Vagina (tissue), 2 donors: ENCODE results near the gene UBFD1. TPM values are rescaled to one million over a fixed set of nuclear protein-coding genes. Genes with fewer than 3 reads are reported as not detected.

ENCODE experiments used
- DNase-seq, 2 donors: peaks; one replicate each; pipeline ENCODE4 v3.0.0-alpha.2; 2017; ENCODE audit errors: extremely low spot score in 2 of 2
- H3K27ac ChIP-seq: fragments of 200-600 bp; sonication (generic); one replicate; pipeline ENCODE4 v1.5.1; 2019
- H3K27me3 ChIP-seq: fragments of 200-600 bp; sonication (generic); one replicate; pipeline ENCODE4 v1.5.1; 2019
- H3K36me3 ChIP-seq, 2 donors: fragments of 200-600 bp; sonication (generic); one replicate each; pipeline ENCODE4 v1.5.1; 2017 to 2019
- H3K4me1 ChIP-seq: fragments of 200-600 bp; sonication (generic); one replicate; pipeline ENCODE4 v1.5.1; 2019
- H3K4me3 ChIP-seq, 2 donors: fragments of 200-600 bp; sonication (generic); 1 replicate in 1 of 2; 2 replicates in 1 of 2; pipeline ENCODE4 v1.5.1; 2016 to 2019
- H3K9me3 ChIP-seq: fragments of 200-600 bp; sonication (generic); one replicate; pipeline ENCODE4 v1.5.1; 2019
- POLR2A ChIP-seq, 2 donors: fragments of 450-650 bp; IDR thresholded peaks; one replicate each; pipeline ENCODE4 v1.6.1; 2017; ENCODE audit warnings: antibody characterized with exemption in 2 of 2, mild to moderate bottlenecking in 2 of 2, moderate library complexity in 2 of 2
- POLR2AphosphoS5 ChIP-seq, 2 donors: sonication (generic); formaldehyde crosslinking; IDR thresholded peaks; one replicate each; pipeline ENCODE4 v1.9.0; 2017; ENCODE audit warnings: antibody characterized with exemption in 2 of 2, mild to moderate bottlenecking in 2 of 2, low read depth in 1 of 2; ENCODE audit not compliant: insufficient read depth in 1 of 2
- intact Hi-C: fragments of 100-400 bp; cut with DNase I; formaldehyde crosslinking; loops from one replicate; pipeline ENCODE4 v1.15.1; 2023
- total RNA-seq: library from RNA; depleted of rRNA; stranded (reverse); fragments of >200 nt; gene quantifications from one replicate; pipeline ENCODE4 v1.2.3, GENCODE V29; 2016
- TF ChIP-seq, protein P1 (sequence below), 3 experiments: fragments of 450-650 bp in 2 of 3; fragments of 200-600 bp in 1 of 3; sonication (generic) in 1 of 3; IDR thresholded peaks; one replicate each; pipeline ENCODE4 v1.5.1; 2017 to 2019; ENCODE audit warnings: antibody characterized with exemption in 3 of 3, mild to moderate bottlenecking in 2 of 3, moderate library complexity in 2 of 3

UBFD1 gene
- total RNA-seq, 1 donor from 2014 or later: 57.2 TPM

DNA sequence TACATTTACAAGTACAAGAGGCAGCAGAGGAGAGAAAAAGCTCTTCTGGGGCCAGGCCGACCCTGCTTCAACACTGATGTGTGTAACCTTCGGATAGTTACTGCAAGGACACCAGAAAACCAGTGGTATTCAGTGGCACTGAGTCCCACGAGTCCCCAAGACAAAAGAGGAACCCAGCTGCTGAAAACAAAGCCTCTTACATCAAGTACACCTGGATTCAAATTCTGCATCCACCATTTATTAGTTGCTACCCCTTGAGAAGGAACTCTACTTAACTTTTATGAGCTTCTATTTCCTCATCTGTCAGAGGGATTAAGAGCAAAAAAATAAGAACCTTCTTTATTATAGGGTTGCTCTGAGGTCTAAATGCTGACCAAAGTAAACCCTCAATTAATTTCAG is 3.0 kb upstream of the UBFD1 start:
- peaks cover 26% of the 10 kb centered on the region for H3K4me1 ChIP-seq
- intact Hi-C loops: no loop called here
- no peak overlapping the region for H3K27ac ChIP-seq
- no peaks in the 10 kb centered on the region for H3K9me3 ChIP-seq
- H3K4me3 ChIP-seq: no peak overlapping the region
- no peak for TF ChIP-seq POLR2A (IDR thresholded peaks at IDR 0.05)
- no peak for TF ChIP-seq POLR2AphosphoS5 (IDR thresholded peaks at IDR 0.05; ENCODE audit: insufficient read depth in 1 of 2, low read depth in 1 of 2)
- TF ChIP-seq, protein P1, sequence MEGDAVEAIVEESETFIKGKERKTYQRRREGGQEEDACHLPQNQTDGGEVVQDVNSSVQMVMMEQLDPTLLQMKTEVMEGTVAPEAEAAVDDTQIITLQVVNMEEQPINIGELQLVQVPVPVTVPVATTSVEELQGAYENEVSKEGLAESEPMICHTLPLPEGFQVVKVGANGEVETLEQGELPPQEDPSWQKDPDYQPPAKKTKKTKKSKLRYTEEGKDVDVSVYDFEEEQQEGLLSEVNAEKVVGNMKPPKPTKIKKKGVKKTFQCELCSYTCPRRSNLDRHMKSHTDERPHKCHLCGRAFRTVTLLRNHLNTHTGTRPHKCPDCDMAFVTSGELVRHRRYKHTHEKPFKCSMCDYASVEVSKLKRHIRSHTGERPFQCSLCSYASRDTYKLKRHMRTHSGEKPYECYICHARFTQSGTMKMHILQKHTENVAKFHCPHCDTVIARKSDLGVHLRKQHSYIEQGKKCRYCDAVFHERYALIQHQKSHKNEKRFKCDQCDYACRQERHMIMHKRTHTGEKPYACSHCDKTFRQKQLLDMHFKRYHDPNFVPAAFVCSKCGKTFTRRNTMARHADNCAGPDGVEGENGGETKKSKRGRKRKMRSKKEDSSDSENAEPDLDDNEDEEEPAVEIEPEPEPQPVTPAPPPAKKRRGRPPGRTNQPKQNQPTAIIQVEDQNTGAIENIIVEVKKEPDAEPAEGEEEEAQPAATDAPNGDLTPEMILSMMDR (IDR thresholded peaks at IDR 0.05): no peak
- no peaks in the 10 kb centered on the region for H3K27me3 ChIP-seq
- no peak for DNase-seq
- H3K36me3 ChIP-seq: peaks cover 0 to 36% of the 10 kb centered on the region in 2 donors

DNA sequence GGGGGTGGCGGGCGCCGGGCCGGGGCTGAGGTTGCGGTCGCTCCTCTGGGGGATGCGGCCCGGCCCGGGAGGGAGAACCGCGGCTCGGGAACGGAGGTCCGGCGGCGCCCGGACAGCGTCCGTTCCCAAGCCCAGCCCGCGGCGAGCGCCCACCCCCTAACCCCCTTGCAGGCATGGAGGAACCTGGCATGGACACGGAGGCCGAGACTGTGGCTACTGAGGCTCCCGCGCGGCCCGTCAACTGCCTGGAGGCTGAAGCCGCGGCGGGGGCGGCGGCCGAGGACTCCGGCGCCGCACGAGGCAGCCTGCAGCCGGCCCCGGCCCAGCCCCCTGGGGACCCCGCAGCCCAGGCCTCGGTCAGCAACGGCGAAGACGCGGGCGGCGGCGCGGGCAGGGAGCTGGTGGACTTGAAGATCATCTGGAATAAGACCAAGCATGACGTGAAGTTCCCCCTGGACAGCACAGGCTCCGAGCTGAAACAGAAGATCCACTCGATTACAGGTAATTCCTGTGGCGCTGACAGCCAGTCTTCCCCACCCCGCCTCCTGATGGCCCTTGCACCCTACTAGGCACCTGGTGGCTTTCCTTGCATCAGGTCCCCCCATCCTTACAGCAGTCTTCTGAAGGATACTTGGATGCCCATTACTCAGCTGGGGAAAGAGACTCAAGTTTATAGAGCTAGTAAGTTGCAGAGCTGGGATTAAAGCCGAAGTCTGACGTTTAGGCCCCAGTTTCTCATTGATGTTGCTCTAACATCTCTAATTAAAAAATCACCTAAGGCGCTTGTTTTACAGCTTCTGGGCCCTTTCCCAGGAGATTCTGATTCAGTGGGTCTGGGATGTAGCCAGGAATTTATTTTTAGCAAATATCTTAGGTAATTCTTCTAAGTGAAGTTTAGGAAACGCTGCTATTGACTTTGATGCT is 514 bp downstream of the UBFD1 start:
- Histone ChIP-seq H3K36me3 (peaks cover under 1 to 31% of the 10 kb centered on the region in 2 donors), H3K4me3 (peak overlapping the region; percentile 78 to 86), H3K9me3 (no peaks in the 10 kb centered on the region), H3K4me1 (peaks cover 42% of the 10 kb centered on the region), H3K27ac (peak overlapping the region; percentile 91), H3K27me3 (no peaks in the 10 kb centered on the region)
- DNase-seq: peak in 1 of 2 donors; percentile 87
- intact Hi-C loops: no loop called here
- TF ChIP-seq POLR2A (IDR thresholded peaks at IDR 0.05) (peak in 1 of 2 donors; percentile 13), POLR2AphosphoS5 (IDR thresholded peaks at IDR 0.05; ENCODE audit: insufficient read depth in 1 of 2, low read depth in 1 of 2) (no peak)

DNA sequence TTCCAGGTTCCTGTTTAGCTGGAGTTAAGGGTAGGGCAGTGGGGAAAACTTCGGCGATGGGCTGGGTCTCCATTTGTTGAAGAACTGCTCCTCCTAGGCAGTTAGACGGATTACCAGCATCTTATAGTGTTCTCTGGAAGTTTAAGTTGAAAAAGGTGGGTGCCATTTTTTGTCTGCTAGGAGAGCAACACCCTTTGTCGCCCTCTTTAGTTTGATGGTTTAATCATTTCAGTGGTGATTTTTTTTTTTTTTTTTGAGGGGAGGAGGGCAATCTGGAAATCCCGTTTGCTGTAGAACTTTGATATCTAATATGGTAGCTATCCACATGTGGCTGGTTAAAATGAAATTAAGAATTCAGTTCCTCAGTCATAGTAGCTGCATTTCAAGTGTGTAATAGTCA is 4.1 kb downstream of the UBFD1 start:
- H3K4me3 ChIP-seq: no peak overlapping the region
- DNase-seq: no peak
- TF ChIP-seq POLR2A (IDR thresholded peaks at IDR 0.05): no peak
- no peak for TF ChIP-seq POLR2AphosphoS5 (IDR thresholded peaks at IDR 0.05; ENCODE audit: insufficient read depth in 1 of 2, low read depth in 1 of 2)
- TF ChIP-seq, protein P1 (IDR thresholded peaks at IDR 0.05): no peak
- no peak overlapping the region for H3K27ac ChIP-seq
- peaks cover 35% of the 10 kb centered on the region for H3K4me1 ChIP-seq
- H3K36me3 ChIP-seq: peaks cover 8 to 64% of the 10 kb centered on the region in 2 donors
- H3K27me3 ChIP-seq: no peaks in the 10 kb centered on the region
- intact Hi-C loops: no loop called here
- no peaks in the 10 kb centered on the region for H3K9me3 ChIP-seq

DNA sequence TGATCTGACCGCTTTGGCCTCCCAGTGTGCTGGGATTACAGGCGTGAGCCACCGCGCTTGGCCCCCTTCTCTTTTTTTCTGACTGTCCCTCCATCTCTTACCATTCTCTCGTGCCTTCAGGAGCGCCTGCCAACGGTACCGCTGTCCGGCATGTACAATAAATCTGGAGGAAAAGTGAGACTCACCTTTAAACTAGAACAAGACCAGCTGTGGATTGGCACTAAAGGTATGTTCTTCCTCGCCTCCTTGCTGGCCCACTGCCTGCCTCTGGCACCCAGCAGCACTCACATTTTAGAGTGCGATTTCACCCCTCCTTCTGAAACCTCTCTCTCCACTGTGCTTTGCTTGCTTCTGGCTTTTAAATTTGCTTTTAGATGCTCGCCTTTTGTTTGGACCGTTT is 5.0 kb downstream of the UBFD1 start:
- H3K27ac ChIP-seq: no peak overlapping the region
- H3K4me3 ChIP-seq: no peak overlapping the region
- H3K27me3 ChIP-seq: no peaks in the 10 kb centered on the region
- no peak for DNase-seq
- H3K9me3 ChIP-seq: no peaks in the 10 kb centered on the region
- peaks cover 31% of the 10 kb centered on the region for H3K4me1 ChIP-seq
- TF ChIP-seq, protein P1 (IDR thresholded peaks at IDR 0.05): no peak
- TF ChIP-seq POLR2AphosphoS5 (IDR thresholded peaks at IDR 0.05; ENCODE audit: insufficient read depth in 1 of 2, low read depth in 1 of 2) (no peak), POLR2A (IDR thresholded peaks at IDR 0.05) (no peak)
- intact Hi-C loops: no loop called here
- H3K36me3 ChIP-seq: peaks cover 8 to 73% of the 10 kb centered on the region in 2 donors

DNA sequence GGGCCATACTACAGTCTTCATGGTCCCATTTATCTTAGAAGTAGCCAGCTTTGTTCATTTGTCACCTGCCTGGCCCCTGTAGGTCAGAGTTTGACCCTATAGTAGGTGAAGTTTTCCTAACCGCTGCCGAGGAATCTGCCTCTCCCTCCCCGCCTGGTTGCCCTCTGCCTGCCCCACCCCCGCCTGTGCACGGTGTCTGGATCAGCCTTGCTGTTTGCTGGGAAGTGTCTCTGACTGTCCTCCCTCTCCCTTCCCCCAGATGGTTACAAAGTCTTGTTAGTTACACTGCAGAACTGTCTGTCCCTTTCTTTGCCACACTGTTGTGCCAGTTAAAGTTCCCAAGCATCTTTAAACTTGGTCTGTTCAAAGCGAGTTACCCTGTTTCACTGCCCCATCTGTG is 5.7 kb downstream of the UBFD1 start:
- Histone ChIP-seq H3K4me3 (no peak overlapping the region), H3K27me3 (no peaks in the 10 kb centered on the region), H3K36me3 (peaks cover 8 to 80% of the 10 kb centered on the region in 2 donors), H3K4me1 (peaks cover 29% of the 10 kb centered on the region), H3K9me3 (no peaks in the 10 kb centered on the region), H3K27ac (no peak overlapping the region)
- intact Hi-C loops: no loop called here
- DNase-seq: no peak
- no peak for TF ChIP-seq POLR2A (IDR thresholded peaks at IDR 0.05)
- TF ChIP-seq POLR2AphosphoS5 (IDR thresholded peaks at IDR 0.05; ENCODE audit: insufficient read depth in 1 of 2, low read depth in 1 of 2): no peak
- TF ChIP-seq, protein P1 (IDR thresholded peaks at IDR 0.05): no peak
